ENCODE data around the gene SLC38A6.
"Not testable (repeated sequence)": the region's sequence is repeated elsewhere in the genome, so short reads cannot be mapped to it uniquely, and the experiment has no call there.

SLC38A6 gene

GRCh38 chr14:61065656-61066055 lies 84.6 kb downstream of the SLC38A6 start:
- TF ChIP-seq, protein P1, sequence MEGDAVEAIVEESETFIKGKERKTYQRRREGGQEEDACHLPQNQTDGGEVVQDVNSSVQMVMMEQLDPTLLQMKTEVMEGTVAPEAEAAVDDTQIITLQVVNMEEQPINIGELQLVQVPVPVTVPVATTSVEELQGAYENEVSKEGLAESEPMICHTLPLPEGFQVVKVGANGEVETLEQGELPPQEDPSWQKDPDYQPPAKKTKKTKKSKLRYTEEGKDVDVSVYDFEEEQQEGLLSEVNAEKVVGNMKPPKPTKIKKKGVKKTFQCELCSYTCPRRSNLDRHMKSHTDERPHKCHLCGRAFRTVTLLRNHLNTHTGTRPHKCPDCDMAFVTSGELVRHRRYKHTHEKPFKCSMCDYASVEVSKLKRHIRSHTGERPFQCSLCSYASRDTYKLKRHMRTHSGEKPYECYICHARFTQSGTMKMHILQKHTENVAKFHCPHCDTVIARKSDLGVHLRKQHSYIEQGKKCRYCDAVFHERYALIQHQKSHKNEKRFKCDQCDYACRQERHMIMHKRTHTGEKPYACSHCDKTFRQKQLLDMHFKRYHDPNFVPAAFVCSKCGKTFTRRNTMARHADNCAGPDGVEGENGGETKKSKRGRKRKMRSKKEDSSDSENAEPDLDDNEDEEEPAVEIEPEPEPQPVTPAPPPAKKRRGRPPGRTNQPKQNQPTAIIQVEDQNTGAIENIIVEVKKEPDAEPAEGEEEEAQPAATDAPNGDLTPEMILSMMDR (IDR thresholded peaks at IDR 0.05; ENCODE audit: low read depth, low read length), result no peak
- H3K4me3 ChIP-seq (ENCODE audit: low read depth, low read length), result no peak overlapping the region

GRCh38 chr14:61072442-61072841 lies 91.4 kb downstream of the SLC38A6 start:
- H3K4me3 ChIP-seq (ENCODE audit: low read depth, low read length), result not testable (repeated sequence)

- TF ChIP-seq, protein P1 (IDR thresholded peaks at IDR 0.05; ENCODE audit: low read depth, low read length), result no peak
These were observed 93.8 kb downstream of the SLC38A6 start for GRCh38 chr14:61074852-61075251.

DNA sequence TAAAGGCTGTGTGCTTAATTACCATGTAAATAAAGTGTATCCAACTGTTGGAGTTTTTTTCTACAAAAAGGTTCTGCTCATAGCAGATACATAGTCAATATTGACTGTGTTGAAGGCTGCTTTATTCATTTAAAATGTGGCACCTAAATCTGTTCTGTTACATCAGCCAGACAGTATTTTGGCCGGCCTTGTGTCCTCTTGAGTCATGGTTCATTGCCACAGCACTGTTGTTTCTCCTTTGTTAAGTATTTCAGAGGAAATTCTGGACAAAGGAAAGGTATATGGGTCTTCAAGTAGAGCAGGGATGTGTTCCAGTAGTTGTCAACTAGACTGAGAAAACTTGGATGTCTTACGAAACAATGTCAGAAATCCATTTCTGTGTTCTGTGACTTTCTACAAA lies 95.5 kb downstream of the SLC38A6 start:
- TF ChIP-seq, protein P1 (IDR thresholded peaks at IDR 0.05; ENCODE audit: low read depth, low read length), result no peak
- H3K4me3 ChIP-seq (ENCODE audit: low read depth, low read length), result no peak overlapping the region

More at GRCh38 chr14:61074852-61075251, 93.8 kb downstream of the SLC38A6 start:
- no peak overlapping the region for H3K4me3 ChIP-seq (ENCODE audit: low read depth, low read length)

GRCh38 chr14:61077437-61077836 lies 96.4 kb downstream of the SLC38A6 start:
- no peak overlapping the region for H3K4me3 ChIP-seq (ENCODE audit: low read depth, low read length)
- TF ChIP-seq, protein P1 (IDR thresholded peaks at IDR 0.05; ENCODE audit: low read depth, low read length), result no peak

DNA sequence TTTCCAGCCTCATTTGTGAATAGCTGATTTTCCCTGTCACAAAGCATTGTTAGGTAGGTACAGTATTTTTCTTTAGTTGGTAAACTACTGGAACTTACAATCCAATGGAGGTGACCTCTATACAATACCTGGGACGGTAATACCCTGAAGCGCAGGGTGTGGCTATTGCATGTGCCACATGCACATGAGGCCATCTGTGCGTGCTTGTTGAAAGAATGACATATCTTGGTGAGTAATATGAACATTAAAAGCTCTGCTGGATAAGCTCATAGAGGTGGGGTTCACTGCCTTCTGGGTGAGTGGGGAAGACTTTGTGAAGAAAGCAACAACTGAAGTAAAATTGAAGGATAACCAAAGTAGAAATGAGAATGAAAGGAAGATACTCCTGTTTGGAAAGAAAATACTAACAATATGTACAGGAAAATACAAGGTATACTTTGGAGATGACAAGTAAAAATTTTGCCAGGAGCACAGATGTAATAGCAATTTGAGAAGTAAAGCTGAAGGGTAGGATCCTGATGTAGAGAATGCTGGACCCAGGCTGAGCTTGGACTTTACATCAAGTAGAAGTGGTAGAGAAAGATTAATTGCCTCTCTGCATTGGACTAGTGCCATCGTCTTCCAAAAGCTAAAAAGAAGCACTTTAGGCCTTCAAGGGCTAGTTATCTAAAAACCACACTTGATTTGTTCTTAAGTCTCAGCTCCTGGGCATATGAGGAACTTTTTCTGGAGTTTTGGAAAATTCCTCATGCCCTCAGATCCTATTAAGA lies 97.1 kb downstream of the SLC38A6 start:
- TF ChIP-seq, protein P1 (IDR thresholded peaks at IDR 0.05; ENCODE audit: low read depth, low read length), result no peak
- no peak overlapping the region for H3K4me3 ChIP-seq (ENCODE audit: low read depth, low read length)

GRCh38 chr14:61080591-61081010 lies 99.6 kb downstream of the SLC38A6 start:
- H3K4me3 ChIP-seq (ENCODE audit: low read depth, low read length), result no peak overlapping the region
- TF ChIP-seq, protein P1 (IDR thresholded peaks at IDR 0.05; ENCODE audit: low read depth, low read length), result no peak

GRCh38 chr14:61088081-61088480 lies 107.0 kb downstream of the SLC38A6 start:
- H3K4me3 ChIP-seq (ENCODE audit: low read depth, low read length), result no peak overlapping the region
- TF ChIP-seq, protein P1 (IDR thresholded peaks at IDR 0.05; ENCODE audit: low read depth, low read length), result no peak
